Caki2 (cell line): ENCODE results near the gene SYNGR4. TPM values are rescaled to one million over a fixed set of nuclear protein-coding genes. Genes with fewer than 3 reads are reported as not detected.
A peak's percentile ranks its signal among the peaks of the same experiment; 100 is the strongest.

Experiments used
- DNase-seq: peaks from one replicate; pipeline ENCODE4 v3.0.0-alpha.2; 2015; ENCODE audit warnings: low read depth
- in situ Hi-C: cut with HindIII; loops from 2 replicates; pipeline ENCODE4 v1.10.0; 2016; ENCODE audit warnings: low sequenced_read_pairs, low pct_unique_long_range_greater_than_20kb, mixed read lengths
- total RNA-seq: library from RNA; depleted of rRNA; stranded (reverse); fragments of >200 nt; shearing (Covaris generic); gene quantifications from 2 replicates; pipeline ENCODE4 v1.2.3, GENCODE V29; 2014; ENCODE audit warnings: low replicate concordance

Gene SYNGR4
- total RNA-seq, 1 experiment from 2014 or later, result 0.20 TPM

- in situ Hi-C loops, result no loop called here
- no peak for DNase-seq
These were observed 25.2 kb upstream of the SYNGR4 start for GRCh38 chr19:48338802-48339503.

GRCh38 chr19:48340995-48341394 lies 23.2 kb upstream of the SYNGR4 start:
- no peak for DNase-seq
- in situ Hi-C loops, result no loop called here

GRCh38 chr19:48341515-48342413 lies 22.4 kb upstream of the SYNGR4 start:
- in situ Hi-C loops, result no loop called here
- DNase-seq, result no peak

GRCh38 chr19:48342414-48342738 lies 21.8 kb upstream of the SYNGR4 start:
- no peak for DNase-seq
- in situ Hi-C loops, result no loop called here

GRCh38 chr19:48342841-48343540 lies 21.2 kb upstream of the SYNGR4 start:
- DNase-seq, result no peak
- in situ Hi-C loops, result no loop called here

GRCh38 chr19:48344892-48345291 lies 19.3 kb upstream of the SYNGR4 start:
- in situ Hi-C loops, result no loop called here
- no peak for DNase-seq

GRCh38 chr19:48346191-48346590 lies 18.0 kb upstream of the SYNGR4 start:
- DNase-seq, result no peak
- in situ Hi-C loops, result no loop called here

GRCh38 chr19:48348045-48348444 lies 16.1 kb upstream of the SYNGR4 start:
- in situ Hi-C loops, result no loop called here
- no peak for DNase-seq

GRCh38 chr19:48348737-48349136 lies 15.4 kb upstream of the SYNGR4 start:
- no peak for DNase-seq
- in situ Hi-C loops, result no loop called here

GRCh38 chr19:48350856-48351255 lies 13.3 kb upstream of the SYNGR4 start:
- no peak for DNase-seq
- in situ Hi-C loops, result no loop called here

GRCh38 chr19:48351341-48351752 lies 12.8 kb upstream of the SYNGR4 start:
- DNase-seq, result peak; percentile 49
- in situ Hi-C loops, result no loop called here

GRCh38 chr19:48353677-48354076 lies 10.5 kb upstream of the SYNGR4 start:
- DNase-seq, result no peak
- in situ Hi-C loops, result no loop called here

GRCh38 chr19:48354332-48354992 lies 9.7 kb upstream of the SYNGR4 start:
- DNase-seq, result peak; percentile 93
- in situ Hi-C loops, result no loop called here

GRCh38 chr19:48355365-48355954 lies 8.7 kb upstream of the SYNGR4 start:
- in situ Hi-C loops, result no loop called here
- DNase-seq, result no peak

- in situ Hi-C loops, result no loop called here
- DNase-seq, result no peak
These were observed 5.0 kb upstream of the SYNGR4 start for GRCh38 chr19:48359123-48359522.

- no peak for DNase-seq
These were observed 2.3 kb upstream of the SYNGR4 start for GRCh38 chr19:48361912-48362311.

GRCh38 chr19:48362716-48363499 lies 1.3 kb upstream of the SYNGR4 start:
- DNase-seq, result peak; percentile 97
- in situ Hi-C loops, result no loop called here

More at GRCh38 chr19:48361912-48362311, 2.3 kb upstream of the SYNGR4 start:
- in situ Hi-C loops, result no loop called here

GRCh38 chr19:48363500-48363809 lies 712 bp upstream of the SYNGR4 start:
- DNase-seq, result no peak
- in situ Hi-C loops, result no loop called here
